ENCODE results near the gene DCTN4.

DCTN4 gene

GRCh38 chr5:150734579-150735384 lies 24.0 kb downstream of the DCTN4 start:
- DNase-seq: peak; percentile 91

GRCh38 chr5:150731669-150732242 lies 27.1 kb downstream of the DCTN4 start:
- DNase-seq: peak; percentile 66

GRCh38 chr5:150729859-150730258 lies 29.0 kb downstream of the DCTN4 start:
- DNase-seq: peak; percentile 16

- DNase-seq: peak; percentile 27
These were observed 35.0 kb downstream of the DCTN4 start for GRCh38 chr5:150723845-150724244.

- DNase-seq: peak; percentile 11
These were observed 48.7 kb downstream of the DCTN4 start for GRCh38 chr5:150710165-150710564.

GRCh38 chr5:150706776-150707390 lies 51.9 kb downstream of the DCTN4 start:
- no peak for DNase-seq

GRCh38 chr5:150703762-150704161 lies 55.1 kb downstream of the DCTN4 start:
- DNase-seq: peak; percentile 74

GRCh38 chr5:150700594-150701377 lies 58.0 kb downstream of the DCTN4 start, which contains the start of gene RBM22:
RBM22 (minus strand) TSS chr5:150701062; CDS start chr5:150700985, 77 bp downstream.
- DNase-seq: peak; percentile 94

- DNase-seq: no peak
These were observed 58.6 kb downstream of the DCTN4 start for GRCh38 chr5:150700246-150700593.

- no peak for DNase-seq
These were observed 64.2 kb downstream of the DCTN4 start for GRCh38 chr5:150694612-150695011.

- DNase-seq: no peak
These were observed 66.5 kb downstream of the DCTN4 start for GRCh38 chr5:150692276-150692675.

GRCh38 chr5:150690760-150691159 lies 68.1 kb downstream of the DCTN4 start:
- DNase-seq: no peak

- no peak for DNase-seq
These were observed 69.7 kb downstream of the DCTN4 start for GRCh38 chr5:150689120-150689519.

GRCh38 chr5:150676578-150676977 lies 82.2 kb downstream of the DCTN4 start:
- no peak for DNase-seq

GRCh38 chr5:150675069-150675468 lies 83.7 kb downstream of the DCTN4 start:
- DNase-seq: peak; percentile 60

GRCh38 chr5:150674341-150674821 lies 84.4 kb downstream of the DCTN4 start:
- no peak for DNase-seq

- DNase-seq: no peak
These were observed 85.9 kb downstream of the DCTN4 start for GRCh38 chr5:150672884-150673275.

GRCh38 chr5:150672237-150672883 lies 86.5 kb downstream of the DCTN4 start:
- DNase-seq: peak; percentile 18

GRCh38 chr5:150671509-150672236 lies 87.1 kb downstream of the DCTN4 start:
- no peak for DNase-seq

GRCh38 chr5:150670948-150671310 lies 87.9 kb downstream of the DCTN4 start:
- no peak for DNase-seq

GRCh38 chr5:150670275-150670947 lies 88.4 kb downstream of the DCTN4 start:
- DNase-seq: no peak

Measured in suppressor macrophage treated with lipopolysaccharide for 4 hours (primary cell).